GM19452 (cell line): Measurements from ENCODE around the gene SMYD2.
"Not testable (repeated sequence)": the region's sequence is repeated elsewhere in the genome, so short reads cannot be mapped to it uniquely, and the experiment has no call there.

Experiments
- ATAC-seq: cut with Tn5 transposase; IDR thresholded peaks from one replicate; pipeline ENCODE4 v1.9.1; 2021; ENCODE audit not compliant: unreplicated experiment

The SMYD2 gene

DNA sequence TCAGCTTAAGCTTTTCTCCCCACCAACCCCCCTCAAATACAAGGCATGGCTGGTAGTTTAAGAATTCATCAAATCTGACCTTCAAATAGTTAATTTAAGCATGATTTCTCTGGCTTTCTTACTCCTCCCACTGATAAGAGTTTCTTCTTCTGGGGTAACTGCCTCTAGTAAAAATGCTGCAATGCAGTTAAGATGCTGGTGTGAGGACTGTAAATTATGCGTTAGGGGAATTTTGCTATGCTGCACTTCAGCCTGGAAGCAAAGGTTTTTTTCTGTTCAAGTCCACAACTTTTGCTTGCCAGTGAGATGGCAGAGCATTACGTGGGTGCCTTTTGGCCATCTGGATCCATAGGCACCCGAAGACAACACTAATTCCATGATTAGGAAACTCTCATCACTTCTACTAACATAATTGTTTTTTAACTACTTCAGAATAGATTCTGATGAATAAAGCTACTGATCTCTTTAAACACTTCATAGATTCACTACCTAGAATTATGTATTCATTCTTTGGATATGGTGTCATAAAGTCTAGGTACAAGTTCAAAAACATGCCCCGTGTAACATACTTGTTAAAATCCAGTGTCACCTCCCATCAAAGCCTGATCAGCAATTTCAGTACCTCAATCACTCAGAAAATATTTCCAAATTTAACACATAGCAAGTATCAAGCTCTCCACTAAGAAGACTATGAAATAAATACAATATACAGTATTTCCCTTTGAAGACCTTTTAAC is 8.8 kb upstream of the SMYD2 start:
- no peak for ATAC-seq

DNA sequence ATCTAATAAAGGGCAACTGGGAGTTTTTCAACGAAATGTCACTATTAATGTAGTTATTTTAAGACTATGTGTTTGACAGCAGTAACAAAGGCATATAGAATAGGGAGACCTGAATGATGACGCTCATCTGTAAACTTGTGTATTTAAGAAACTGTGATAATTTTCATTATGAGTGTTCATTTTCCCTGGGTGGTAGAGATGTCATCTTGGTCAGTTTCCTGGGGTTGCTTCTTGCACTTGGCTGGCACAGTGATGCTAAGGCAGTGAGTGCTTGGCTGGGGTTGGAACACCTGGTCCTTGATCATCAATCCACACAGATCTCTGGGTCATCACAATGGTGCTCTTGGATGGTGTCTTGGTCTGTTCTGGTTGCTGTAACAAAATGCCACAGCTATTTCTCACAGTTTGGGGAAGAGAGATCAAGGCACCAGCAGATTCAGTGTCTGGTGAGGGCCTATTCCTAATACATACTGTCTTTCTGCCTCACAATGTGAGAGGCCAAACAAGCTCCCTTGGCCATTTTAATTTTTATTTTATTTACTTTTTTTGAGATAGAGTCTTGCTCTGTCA is 7.9 kb upstream of the SMYD2 start:
- no peak for ATAC-seq

- not testable (repeated sequence) for ATAC-seq
These were observed 5.3 kb upstream of the SMYD2 start for GRCh38 chr1:214275700-214276099.

DNA sequence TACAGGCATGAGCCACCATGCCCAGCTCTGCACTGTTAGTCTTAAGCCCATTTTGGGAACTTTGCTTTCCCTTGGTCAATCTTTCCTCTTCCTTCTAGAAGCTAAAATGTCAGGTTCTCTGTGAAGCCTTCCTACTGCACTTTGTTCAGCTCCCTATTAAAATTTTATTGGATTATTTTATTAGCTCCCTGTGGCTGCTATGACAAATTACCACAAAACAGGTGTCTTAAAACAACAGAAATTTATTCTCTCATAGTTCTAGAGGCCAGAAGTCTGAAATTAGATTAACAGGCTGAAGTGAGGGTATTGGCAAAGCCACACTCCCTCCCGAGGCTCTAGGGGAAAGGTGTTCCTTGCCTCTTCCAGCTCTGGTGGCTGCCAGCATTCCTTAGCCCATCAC is 4.2 kb upstream of the SMYD2 start:
- ATAC-seq: no peak

- ATAC-seq: no peak
These were observed 3.0 kb upstream of the SMYD2 start for GRCh38 chr1:214277704-214278635.

GRCh38 chr1:214280386-214281020 is 456 bp upstream of the SMYD2 start:
- peak; percentile 55 for ATAC-seq

DNA sequence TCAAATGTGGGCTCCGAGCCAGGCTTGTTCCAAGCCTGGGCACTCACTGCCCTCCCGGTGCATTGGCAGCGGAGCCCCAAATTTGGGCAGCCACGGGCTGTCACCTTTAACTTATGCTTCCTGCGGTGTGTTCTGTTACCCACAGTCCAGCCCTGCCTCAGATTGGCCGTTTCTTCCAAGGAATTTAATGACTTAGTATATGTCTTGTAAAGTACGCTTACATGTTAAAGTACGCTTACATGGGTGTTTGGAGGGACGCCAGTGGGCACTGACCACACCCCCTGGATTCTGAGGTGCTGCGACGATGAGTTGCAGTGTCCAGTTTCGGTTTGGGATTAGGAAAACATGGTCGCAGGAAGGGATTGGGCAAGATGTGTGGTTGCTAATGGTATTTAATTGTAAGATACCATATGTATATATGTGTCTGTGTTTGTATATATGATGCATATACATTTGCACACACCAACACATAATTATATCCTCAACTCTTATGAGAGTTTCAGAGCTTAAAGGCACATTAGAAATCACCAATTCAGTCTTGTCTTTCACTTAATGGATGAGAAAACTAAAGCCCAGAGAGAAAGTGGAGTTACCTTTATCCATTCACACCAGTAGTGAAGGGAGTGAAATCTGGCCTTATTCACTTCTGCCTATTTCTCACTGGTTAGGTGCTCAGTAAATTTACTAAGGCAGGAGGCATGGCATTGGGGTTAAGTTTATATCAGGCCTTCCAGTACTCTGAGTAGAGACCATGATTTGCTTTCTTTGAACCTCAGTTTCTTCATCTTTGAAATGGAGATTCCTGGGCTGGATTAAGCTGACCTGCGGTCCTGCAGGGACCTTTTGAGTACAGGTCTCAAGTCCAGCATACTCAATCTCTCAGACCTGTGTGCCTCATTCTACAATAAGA is 1.0 kb downstream of the SMYD2 start:
- ATAC-seq: peak; percentile 30

DNA sequence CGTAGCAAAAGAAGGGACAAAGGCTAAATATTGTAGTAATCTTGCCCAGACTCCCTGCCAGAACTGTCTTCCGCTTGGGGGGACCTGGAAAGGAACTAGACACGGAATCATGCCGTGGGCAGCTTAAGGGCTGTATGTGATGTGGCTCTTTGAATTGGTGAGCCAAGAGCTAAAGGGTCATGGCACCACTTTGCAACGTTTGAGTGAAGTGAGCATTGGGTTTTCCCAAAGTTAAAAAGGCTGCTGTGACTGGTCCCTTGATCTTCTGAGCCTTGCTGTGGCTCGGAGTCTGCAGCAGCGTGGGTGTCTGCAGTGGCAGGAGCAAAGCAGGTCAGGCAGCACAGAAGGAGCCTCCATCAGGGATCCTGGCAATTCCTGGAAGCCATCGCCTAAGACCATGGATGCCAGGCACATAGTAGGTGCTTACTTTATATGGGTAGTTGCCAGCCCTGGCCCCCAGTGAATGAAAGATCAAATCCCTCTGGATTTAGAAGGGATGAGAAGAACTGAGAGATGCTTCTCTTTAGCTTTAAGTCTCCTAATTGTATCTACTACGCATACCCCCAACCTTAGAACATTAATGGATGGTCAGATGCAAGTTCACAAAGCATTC is 1.8 kb downstream of the SMYD2 start:
- ATAC-seq: no peak

- no peak for ATAC-seq
These were observed 4.9 kb downstream of the SMYD2 start for GRCh38 chr1:214285610-214286440.

DNA sequence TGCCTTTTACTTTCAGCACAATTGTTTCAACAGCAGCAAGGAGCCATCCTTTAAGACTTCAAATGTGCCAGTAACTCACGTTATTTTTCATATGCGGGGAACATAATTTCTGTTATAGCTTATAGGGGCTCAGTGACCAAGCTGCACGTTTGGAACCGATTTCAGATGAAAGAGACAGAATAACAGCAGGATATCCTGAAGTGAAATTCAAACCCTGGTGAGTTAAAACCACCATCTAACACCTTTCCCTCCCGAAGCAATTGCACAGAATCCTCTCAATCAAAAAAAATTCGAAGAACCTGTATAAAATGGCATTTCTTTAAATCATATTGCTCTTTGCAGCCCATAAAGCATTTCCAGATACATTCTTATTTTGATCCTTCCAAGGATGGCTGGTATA is 6.9 kb downstream of the SMYD2 start:
- ATAC-seq: no peak

DNA sequence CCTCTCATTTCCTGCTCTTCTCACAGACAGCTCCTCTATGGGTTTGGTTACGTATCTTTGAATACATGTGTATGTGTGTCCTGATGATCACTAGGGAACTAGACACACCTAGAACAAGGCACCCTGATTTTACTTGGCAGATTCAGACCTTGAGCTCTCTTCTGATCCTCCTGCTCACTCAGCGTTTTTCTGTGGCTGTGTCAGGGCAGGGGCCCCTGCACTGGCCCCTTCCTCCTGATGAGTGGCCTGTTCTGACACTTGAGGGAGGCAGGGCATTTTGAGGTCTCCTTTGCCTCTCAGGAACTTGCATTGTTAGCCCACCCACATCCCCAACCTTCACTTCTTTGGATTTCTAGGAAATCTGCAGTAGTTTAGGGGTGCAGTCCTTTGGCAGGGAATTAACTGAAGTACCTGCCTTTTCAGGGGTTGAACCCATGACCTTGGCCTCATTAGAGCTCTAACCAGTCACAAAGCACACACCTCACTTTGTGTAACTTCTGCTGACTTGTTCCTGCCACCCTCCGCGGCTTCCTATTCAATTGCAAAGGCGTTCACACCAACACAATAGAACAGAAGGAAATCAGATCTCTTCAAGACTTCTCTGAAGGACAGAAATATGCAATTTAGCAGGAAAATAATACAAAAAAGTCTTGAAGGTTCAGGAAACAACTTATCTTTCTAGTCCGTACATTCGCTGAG is 8.8 kb downstream of the SMYD2 start:
- ATAC-seq: no peak

- no peak for ATAC-seq
These were observed 9.6 kb downstream of the SMYD2 start for GRCh38 chr1:214290424-214291037.

- ATAC-seq: no peak
These were observed 11.4 kb downstream of the SMYD2 start for GRCh38 chr1:214292322-214292721.

- no peak for ATAC-seq
These were observed 15.0 kb downstream of the SMYD2 start for GRCh38 chr1:214295934-214296333.

GRCh38 chr1:214296860-214297745 is 16.1 kb downstream of the SMYD2 start:
- ATAC-seq: no peak

- ATAC-seq: no peak
These were observed 19.3 kb downstream of the SMYD2 start for GRCh38 chr1:214300149-214300780.
